T47D (cell line): ENCODE measurements around the gene ALG1.
"Not testable (repeated sequence)": the region's sequence is repeated elsewhere in the genome, so short reads cannot be mapped to it uniquely, and the experiment has no call there.

ENCODE experiments used
- DNase-seq, 2 experiments: peaks; one replicate each; pipeline versions ENCODE4 v3.0.0 to v3.0.0-alpha.2; 2011 to 2012; ENCODE audit warnings: low read depth in 1 of 2, low spot score in 1 of 2
- JUND ChIP-seq: IDR thresholded peaks from 2 replicates; pipeline ENCODE4 v1.6.1; 2012; ENCODE audit warnings: low read depth
- in situ Hi-C: cut with HindIII; loops from 2 replicates; pipeline ENCODE4 v1.10.0; 2016; ENCODE audit warnings: low sequenced_read_pairs, low pct_unique_long_range_greater_than_20kb

ALG1 gene

DNA sequence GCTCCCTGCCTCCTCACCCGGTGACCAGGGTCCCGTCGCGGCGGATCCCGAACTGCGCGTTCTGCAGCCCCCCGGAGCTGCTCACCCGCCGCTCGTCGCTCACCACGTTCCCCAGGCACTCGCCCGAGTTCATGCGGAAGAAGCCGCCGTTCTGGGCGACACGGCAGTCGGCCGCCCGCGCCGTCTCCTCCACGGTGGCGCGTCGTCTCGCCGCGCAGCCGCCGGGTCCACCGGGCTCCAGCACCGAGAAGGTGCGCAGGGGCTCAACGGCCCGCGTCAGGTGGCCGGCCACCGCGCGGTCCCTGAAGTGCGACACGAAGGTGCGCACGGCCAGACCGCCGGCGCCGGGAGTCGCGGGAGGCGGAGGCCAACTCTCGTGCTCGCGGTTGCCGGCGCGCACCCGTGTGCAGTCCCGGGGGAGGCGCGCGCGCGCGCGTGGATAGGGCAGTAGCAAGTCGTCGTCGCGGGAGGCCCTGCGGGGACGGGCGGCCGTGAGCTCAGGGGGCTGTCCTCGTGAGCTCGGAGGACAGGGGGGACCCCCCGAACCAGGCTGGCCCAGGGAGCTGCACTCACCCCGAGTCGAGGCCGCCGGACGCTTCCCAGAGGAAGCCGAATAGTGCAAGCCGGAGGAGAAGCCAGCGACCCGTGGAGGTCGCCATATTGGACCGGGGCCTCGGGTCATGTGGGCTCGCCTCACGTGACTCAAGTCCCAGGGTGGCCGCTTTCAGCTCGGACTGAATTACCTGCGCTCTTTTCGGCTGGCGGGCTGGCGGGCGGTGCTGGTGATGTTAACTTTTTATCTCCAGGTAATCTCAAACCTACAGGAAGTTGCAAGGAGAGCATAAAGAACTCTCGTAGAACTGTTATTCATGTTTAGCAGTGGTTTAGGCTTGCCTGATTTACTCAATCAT, 38.1 kb upstream of the ALG1 start, which contains the start of gene NAGPA:
Gene NAGPA, minus strand, starts transcription at position 680 of the 911 bp plus-strand sequence. Its CDS starts 21 bp downstream, at position 659.
- peak; percentile 87 to 88 for DNase-seq
- in situ Hi-C loops = no loop called here
- no peak for TF ChIP-seq JUND

DNA sequence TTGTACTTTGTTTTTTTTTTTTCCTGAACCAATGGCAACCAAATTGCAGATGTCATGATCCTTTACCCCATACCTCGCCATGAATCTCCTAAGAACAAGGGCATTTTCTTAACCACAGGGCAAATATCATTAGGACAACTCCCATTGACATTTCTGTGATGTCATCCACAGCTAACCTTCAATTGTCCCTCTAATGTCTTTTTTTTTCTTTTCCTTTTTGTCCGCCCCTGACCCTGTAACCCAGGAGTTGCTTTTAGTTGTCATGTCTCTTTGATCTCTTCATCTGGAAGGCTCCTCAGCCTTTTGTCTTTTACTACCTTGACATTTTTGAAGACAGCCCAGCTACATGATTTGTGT, 37.5 kb upstream of the ALG1 start:
- DNase-seq = no peak
- in situ Hi-C loops = no loop called here
- TF ChIP-seq JUND = no peak

DNA sequence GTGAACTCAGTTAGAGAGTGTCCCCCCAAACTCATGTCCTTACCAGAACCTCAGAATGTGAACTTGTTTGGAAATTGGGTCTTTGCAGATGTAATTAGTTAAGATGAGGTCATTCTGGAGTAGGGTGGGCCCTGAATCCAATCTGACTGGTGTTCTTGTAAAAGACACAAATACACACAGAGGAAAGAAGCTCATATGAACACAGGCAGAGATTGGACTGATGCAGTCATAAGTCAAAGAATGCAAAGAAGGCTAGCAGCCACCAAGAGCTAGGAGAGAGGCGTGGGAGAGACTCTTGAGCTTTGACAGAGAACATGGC, 35.8 kb upstream of the ALG1 start:
- in situ Hi-C loops = no loop called here
- TF ChIP-seq JUND = no peak
- no peak for DNase-seq

DNA sequence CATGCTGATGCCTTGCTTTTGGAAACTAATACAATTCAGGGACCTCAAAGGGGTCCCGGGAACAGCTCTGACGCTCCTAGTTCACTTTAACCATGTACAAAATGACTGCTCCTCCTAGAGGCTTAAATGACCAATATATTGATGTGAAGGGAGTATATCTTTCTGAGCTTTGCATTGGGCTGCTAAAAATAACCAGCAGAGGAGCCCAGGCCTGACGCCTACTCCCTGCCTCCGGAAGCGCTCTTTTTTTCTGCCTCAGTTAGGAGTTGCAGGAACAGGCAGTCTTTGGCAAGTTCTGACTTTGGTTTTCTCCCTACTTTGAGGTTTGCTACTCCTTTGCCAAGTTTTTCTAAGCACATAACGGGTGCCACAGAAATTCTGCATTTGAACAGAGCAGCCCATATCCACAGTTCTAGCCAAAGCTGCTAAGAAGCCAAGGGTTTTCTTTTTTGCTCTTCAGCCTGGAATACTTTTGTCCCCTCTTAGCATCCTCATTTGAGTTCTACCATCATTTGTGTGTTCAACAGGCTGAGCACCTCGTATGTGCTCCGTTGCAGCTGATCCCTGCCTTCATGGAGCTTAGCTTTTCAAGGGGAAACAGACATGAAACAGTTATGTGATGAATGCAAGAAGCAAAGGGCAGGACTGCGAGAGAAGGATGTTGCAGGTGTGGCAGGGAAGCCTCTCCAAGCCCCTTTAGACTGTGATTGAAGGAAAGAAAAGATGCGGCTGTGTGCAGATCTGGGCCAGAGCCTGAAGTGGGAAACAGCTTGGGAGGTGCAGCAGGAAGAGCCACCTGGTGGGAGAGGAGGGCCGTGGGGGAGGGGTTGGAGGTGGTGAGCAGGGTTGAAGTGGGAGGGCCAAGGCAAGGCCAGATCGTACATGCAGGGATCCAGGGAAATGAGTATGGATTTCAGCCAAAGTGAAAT, 35.2 kb upstream of the ALG1 start:
- in situ Hi-C loops = no loop called here
- DNase-seq = no peak
- no peak for TF ChIP-seq JUND

DNA sequence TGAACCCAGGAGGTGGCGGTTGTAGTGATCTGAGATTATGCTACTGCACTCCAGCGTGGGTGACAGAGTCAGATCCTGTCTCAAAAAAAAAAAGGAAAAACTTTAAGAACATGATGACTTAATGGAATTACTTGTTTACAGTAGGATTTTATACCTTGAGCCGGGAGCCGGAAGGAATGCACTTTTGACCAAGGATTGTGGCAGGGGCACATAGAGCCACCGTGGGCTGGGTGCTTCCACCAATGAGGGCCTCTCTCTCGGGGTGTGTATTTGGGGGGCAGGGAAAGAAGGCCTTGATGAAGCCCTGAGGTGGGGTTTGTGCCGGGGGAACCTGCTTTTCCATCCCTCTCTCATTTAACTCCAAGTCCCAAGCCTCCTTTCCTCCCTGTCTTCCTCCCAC, 31.2 kb upstream of the ALG1 start:
- TF ChIP-seq JUND = no peak
- in situ Hi-C loops = no loop called here
- no peak for DNase-seq

DNA sequence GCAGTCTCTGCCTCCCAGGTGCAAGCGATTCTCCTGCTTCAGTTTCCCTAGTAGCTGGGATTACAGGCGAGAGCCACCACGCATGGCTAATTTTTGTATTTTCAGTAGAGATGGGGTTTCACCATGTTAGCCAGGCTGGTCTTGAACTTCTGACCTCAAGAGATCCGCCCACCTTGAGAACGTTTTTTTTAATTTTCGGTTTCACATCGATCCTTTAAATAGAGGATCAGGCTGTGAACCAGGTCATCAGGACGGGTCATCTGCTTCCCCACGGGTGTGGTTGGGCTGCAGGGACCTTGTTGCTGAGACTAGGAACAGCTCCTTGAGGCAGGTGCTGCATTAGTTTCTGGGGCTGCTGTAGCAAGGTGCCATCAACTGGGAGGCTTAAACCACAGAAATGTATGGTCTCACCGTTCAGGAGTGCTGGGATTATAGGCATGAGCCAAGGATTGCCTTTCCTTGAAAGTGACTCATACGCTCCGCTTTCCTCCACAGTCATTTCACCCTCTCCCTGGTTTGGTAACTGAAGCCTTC, 30.0 kb upstream of the ALG1 start:
- in situ Hi-C loops = no loop called here
- TF ChIP-seq JUND = no peak
- DNase-seq = peak in 1 of 2 experiments; percentile 19

DNA sequence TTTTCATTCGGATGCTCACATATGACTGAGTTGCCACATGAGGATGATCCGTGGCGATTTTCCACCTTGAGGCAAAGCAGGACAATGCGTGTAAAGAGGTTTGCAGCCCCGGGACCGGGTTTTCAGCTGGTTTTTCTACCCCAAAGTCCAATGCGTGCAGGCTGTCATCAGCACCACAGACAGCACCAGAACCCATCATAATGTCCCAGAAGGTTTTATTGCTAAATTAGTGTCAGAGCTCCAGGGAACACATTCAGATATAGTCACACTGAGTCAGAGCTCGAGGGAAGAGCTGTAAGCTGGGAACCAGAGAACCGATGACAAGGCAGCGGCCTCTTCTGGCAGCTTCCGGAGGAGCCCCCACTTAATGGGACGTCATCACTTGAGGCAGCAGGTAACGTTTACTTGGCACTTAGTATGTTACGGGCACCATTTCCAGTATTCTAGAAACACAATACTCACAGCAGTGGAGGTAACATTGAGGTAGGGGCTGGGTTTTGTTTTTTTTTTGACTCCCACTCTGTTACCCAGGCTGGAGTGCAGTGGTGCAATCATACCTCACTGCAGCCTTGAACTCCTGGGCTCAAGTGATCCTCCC, 29.0 kb upstream of the ALG1 start:
- no peak for TF ChIP-seq JUND
- no peak for DNase-seq
- in situ Hi-C loops = no loop called here

DNA sequence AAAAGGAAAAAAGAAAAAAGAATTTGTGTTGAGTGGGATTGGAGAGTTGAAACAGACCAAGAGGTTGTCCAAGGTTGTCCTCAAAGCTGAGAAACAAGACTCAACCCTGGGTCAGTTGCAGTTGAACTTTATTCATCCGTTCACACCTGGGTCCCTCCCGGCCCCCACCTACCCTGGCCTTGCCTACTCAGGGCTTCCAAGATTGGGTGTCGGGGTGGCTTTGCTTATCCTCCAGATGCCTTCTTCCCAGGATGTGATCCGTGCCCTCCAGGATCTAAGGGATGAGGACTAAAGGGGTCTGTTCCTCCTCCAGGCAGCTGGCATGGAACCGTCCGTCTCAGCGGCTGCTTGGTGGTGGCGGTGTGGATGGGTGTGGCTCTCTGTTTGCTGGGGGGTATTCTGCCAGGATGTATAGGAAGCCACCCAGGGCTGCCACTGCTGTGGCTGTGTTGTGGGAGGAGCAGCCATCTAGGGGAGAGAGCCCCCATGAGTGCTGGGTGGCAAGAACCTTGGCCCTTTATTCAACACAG, 27.6 kb upstream of the ALG1 start:
- no peak for TF ChIP-seq JUND
- in situ Hi-C loops = no loop called here
- no peak for DNase-seq

DNA sequence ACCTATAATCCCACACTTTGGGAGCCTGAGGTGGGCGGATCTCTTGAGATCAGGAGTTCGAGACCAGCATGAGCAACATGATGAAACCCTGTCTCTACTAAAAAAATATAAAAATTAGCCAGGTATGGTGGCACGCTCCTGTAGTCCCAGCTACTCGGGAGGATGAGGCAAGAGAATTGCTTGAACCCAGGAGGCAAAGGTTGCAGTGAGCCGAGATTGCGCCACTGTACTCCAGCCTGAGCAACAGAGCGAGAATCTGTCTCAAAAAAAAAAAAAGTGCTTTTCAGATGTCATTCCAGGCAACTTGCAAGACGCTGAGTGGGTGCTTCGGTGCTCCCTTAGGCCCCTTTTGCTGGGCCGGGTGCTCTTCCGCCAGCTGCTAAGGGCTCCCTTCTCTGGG, 27.1 kb upstream of the ALG1 start:
- DNase-seq, in situ Hi-C loops: not testable (repeated sequence)

DNA sequence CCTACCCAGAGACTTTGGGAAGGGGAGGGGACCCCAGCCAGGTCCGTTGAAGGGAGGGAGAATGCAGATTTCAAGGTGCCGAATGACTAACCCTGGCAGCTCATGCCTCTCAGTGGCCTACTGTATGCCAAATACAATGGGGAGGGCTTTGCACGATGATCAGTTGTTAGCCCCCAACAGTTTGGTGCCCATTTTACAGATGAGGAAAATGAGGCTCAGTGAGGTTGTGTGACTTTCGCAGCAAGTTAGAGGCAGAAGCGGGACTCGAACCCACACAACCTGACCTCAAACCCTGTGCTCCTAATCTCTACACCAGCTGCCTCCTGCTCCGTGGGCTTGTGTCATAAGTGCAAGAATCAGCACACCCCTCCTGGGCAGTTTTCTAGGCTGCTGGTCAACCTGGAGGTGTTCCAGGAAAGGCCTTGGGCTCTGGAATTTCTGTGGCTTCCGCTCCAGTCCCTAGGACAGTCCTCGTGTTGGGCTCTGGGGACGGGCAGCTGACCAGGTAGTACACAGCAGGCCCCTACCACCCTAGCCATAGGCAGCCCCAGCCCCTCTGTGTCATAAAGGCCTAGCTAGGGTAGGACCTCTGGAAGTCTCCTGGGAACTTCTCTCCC, 26.0 kb upstream of the ALG1 start:
- no peak for DNase-seq
- in situ Hi-C loops = no loop called here
- TF ChIP-seq JUND = no peak

DNA sequence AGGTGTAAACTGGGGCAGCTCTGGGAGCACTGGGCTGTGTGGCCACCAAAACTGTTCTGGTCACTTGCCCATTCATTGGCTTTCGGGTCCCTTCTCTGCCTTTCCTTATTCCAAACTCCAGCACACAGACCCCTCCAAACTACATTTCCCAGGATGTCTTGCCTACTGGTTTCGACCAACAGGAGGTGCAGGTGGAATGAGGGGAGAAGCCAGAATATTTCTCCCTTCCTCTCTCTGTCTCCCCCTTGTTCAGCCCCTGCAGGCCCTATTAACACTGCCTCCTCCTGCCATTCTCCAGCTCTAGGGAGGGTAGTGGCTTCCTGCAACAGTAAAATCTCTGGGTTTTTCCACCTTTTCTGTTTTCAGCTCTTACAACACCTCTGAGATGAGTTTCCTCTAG, 24.7 kb upstream of the ALG1 start:
- no peak for TF ChIP-seq JUND

More for the DNA sequence above, 24.7 kb upstream of the ALG1 start:
- no peak for DNase-seq
- in situ Hi-C loops = no loop called here
